Skin of body (tissue), 2 donors: ENCODE measurements around the gene ACOT8. TPM values are rescaled to one million over a fixed set of nuclear protein-coding genes. Genes with fewer than 3 reads are reported as not detected.
"Not testable (repeated sequence)": the region's sequence is repeated elsewhere in the genome, so short reads cannot be mapped to it uniquely, and the experiment has no call there.

Source experiments
- DNase-seq: peaks from one replicate; lab custom pipeline; 2025; lab: John Stamatoyannopoulos, UW
- total RNA-seq: library from RNA; depleted of rRNA; stranded (reverse); fragments of >200 nt; gene quantifications from one replicate; pipeline ENCODE4 v1.2.3, GENCODE V29; 2014

ACOT8 gene
- total RNA-seq, 1 donor from 2014 or later, result 15.8 TPM

DNA sequence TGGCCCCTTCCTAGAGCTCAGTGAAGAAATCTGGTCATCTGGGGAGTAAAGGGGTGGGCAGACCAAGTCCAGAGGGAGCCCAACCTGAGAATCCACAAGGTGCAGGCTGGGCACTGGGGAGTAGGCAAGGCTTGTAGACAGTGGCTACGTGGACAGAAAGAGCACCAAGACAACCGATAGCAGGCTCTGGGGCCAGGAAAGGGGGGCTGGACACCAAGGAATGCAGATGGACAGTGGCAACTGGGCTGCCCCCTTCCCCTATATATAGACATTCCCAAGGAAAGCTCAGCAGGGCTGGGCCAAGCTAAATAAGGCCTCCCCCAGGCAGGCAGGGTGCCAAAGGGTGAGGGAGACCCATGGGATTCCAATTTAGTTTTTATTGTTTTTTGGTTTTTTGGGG is 28.6 kb downstream of the ACOT8 start:
- DNase-seq, result no peak

GRCh38 chr20:45827712-45828111 is 29.5 kb downstream of the ACOT8 start:
- DNase-seq, result no peak

- DNase-seq, result no peak
Measured at GRCh38 chr20:45827030-45827652, 30.1 kb downstream of the ACOT8 start, which contains the start of gene TNNC2. TSS of gene TNNC2 (minus strand) at chr20:45827312. CDS start at chr20:45827248, 64 bp downstream.

DNA sequence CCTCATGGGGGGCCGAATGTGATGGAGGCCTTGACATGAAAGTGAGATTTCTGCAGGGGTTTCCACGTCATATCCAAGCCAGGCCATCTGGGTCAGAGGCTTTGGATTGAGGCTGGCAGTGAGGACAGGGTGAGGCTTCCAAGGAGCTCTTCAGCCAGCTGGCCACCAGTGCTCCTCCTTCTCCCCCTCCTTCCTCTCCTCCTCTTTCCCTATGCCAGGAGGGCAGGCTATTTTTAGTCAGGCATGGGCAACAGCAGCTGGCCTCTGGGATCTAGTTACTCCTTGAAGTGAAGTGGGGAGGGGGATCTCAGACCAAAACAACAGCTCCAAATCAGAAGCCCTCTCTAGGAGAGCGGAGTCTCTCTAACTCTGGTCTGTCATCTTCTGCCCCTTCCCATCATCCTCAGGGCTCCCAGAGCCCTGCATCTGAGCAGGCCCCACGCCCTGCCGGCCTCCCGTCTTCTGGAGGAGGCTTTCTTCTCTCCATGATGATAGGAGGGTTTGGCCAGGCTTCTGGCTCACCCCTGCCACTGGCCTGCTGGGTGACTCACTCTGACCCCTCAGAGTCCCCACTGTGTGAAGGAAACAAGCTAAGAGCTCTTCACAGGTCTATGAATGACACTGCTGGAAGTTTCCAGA is 30.7 kb downstream of the ACOT8 start:
- no peak for DNase-seq

- DNase-seq, result no peak
Measured at GRCh38 chr20:45823949-45824835, 33.0 kb downstream of the ACOT8 start.

DNA sequence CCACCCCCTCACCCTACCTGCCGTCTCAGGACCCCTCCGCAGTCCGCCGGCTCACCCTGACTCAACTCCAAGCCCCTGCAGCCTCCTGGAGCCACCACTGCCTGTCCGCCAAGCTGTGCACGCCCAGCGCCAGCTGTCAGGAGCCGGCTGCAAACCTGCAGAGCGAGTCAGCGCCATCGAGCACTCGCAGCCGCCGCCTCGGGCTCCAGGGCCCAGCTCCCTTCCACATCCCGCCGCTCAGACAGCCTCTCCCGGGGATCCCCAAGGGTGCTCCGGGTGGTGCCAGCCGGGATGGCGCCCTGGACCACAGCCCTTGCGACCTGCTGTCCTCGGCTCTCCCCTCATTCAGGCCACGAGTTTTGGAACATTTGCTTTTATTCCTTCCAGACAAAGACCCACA is 34.3 kb downstream of the ACOT8 start:
- no peak for DNase-seq

DNA sequence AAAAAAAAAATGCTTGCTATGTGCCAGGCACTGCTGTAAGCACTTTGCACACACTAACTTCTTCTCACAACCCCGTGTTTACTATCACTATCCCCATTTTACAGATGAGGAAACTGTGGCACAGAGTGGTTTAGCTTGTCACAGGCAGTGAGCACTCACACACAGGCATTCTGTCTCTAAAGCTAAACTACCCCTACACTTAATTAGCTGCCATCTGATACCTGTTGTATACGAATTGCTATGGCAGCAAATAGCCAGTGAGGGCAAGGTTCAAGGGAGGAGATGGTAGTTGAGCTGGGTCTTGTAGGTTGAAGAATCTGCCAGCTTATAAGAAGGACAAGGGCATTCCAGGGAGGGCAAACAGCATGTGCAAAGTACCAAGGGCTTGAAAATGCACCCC is 35.2 kb downstream of the ACOT8 start:
- no peak for DNase-seq

GRCh38 chr20:45819466-45819865 is 37.7 kb downstream of the ACOT8 start:
- no peak for DNase-seq

GRCh38 chr20:45818239-45818638 is 39.0 kb downstream of the ACOT8 start:
- DNase-seq, result no peak

DNA sequence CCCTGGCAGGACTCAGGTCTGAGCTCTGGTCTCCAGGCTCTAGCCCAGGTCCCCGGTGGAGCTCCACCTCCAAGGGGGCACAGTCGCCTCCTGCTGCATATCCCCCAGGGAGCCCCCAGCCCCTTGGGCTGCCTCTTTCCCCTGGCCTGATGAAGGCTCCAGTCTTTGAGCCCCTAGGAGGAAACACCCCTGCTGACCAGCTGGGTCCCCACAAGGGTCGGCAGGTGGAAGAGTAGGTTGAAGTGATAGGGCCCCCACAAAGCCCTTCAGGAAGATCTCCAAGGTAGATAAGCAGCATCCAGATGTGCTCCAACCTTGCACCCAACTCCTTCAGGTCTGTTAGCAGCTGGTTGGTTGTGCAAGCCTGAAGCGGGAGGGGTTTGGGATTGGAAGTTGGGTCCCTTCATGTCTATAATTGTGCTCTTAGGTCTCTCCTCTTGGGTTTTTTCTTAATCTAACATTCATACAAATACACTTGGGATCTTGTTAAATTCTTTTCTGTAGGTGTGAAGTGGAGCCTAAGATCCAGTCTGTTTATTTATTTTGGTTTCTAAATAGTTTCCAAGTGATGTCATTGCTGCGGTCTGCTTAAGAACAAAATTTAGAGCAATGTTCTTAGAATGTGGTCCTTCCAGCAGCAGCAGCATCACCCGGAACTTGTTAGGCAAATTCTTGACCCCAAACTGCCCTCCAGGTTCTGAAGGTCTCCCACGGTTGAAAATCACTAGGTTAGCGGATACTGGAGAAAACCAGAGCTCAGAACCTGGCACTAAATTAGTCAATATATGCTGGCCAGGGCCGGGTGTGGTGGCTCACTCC is 39.6 kb downstream of the ACOT8 start:
- no peak for DNase-seq

GRCh38 chr20:45816951-45817350 is 40.2 kb downstream of the ACOT8 start:
- DNase-seq, result no peak

DNA sequence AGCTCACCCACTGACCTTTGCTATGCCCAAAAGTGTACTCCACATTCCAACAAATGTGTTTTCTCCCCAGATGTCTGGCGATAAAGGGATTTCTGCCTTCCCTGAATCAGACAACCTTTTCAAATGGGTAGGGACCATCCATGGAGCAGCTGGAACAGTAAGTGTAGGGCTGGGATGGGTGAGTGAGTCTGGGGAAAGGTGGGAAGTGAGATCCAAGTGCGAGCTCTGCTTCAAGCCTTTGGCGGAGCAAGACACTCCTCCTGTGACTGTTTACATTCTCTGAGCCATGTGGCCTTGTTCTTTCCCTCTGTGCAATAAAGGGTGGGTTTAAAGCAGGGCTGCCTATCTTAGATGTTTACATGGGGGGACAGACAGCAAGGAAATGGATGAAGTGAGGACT is 42.9 kb downstream of the ACOT8 start:
- DNase-seq, result no peak

DNA sequence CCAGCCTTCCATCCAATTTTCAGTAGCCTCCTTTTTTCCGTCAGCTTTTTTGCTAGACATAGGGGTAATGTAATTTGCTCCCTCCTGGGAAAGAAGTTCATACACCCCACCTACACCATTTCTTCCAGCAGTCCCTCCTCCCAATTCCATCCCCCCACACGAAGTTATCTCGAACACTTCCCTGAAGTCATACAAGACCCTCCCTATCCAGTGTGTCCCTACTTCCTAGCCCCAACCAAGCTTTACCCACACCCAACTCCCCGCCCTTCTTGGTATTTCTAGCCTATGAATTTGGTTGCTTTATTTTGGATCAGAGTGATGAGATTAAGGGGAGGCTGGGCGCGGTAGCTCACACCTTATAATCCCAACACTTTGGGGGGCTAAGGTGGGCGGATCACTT is 43.7 kb downstream of the ACOT8 start:
- no peak for DNase-seq

DNA sequence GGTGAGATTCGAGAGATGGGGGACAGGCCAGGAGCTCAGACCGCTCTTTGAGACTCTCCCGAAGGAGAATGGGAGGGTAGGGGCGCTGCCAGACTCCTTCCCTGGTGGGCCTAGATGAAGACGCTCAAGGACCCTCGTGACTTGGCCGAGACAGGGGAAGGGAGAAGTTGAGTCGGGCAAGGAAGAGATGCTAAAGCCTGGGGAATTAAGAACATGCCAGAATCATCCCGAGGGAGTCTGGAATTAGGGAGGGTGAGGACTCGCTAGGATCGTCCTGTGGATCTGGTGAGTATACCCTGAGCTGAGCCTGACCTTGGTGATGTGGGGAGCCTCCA is 44.2 kb downstream of the ACOT8 start:
- DNase-seq, result no peak

DNA sequence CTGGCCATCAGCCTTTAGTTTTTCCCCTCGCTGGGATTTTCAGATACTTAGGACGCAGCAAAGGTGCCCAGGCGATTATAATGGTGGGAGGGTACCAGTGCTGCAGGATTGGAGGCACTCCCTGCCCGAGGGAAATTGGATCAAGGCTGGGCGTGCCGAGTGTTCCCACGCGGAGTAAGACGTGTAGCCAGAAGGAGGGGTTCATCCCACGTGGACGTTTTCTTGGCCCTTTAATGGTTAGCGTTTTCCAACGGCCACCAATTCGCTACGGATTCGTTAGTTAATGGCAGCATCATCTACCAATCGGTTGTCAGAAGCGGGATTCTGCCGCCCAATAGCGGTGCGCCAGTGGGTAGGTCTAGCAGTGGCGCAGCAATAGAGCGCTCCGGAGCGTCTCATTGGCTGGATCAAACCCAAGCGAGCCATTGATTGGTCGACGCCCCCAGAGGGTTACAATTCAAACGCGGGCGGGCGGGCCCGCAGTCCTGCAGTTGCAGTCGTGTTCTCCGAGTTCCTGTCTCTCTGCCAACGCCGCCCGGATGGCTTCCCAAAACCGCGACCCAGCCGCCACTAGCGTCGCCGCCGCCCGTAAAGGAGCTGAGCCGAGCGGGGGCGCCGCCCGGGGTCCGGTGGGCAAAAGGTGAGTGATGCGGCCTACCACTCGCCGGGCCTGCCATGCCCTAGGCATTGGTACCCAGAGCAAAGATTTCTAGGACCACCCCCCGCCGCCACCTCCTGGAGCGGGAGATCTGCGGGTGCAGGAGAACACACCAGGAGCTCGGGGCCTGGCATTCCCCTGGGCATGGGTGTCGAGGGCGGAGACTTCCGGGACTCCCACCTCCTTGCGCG is 44.8 kb downstream of the ACOT8 start, which contains the start of gene UBE2C:
Gene UBE2C (plus strand): TSS at position 488 of the 849 bp plus-strand sequence. CDS start 52 bp downstream, at position 540.
- peak; percentile 100 for DNase-seq

- DNase-seq, result no peak
Measured at GRCh38 chr20:45810191-45810970, 46.8 kb downstream of the ACOT8 start.

- DNase-seq, result no peak
Measured at GRCh38 chr20:45801851-45802250, 55.3 kb downstream of the ACOT8 start.

DNA sequence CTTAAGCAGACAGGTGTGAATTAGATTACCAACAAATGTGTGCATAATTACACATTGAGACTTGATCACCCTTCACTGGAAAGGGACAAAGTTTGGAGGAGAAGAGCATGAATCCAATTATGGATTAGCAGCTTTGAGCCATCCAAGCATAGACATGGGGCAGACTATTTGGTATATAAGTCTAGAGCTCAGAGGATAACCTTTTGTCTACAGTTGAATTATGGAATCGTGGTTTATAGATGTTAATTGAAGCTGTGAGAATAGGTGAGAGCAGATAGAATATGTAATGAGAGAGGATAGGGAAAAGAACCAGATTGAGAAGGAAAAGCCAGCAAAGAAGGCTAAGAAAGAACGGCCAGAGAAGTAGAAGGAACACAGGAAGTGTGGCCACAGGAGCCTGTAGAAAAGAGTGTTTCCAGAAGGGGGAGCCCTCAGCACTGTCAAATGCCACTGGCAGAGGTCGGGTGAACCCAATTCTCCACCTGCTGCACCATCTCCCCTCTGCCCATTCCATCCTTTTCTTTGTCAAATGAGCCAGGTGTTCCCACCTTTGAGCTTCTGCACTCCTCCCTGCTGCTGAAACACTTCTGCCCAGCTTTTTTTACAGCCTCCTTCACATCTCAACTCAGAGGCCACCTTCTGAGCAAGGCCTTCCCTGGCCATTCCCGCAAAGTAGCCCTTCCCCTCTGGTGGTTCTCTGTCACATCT is 58.1 kb downstream of the ACOT8 start:
- DNase-seq, result no peak

DNA sequence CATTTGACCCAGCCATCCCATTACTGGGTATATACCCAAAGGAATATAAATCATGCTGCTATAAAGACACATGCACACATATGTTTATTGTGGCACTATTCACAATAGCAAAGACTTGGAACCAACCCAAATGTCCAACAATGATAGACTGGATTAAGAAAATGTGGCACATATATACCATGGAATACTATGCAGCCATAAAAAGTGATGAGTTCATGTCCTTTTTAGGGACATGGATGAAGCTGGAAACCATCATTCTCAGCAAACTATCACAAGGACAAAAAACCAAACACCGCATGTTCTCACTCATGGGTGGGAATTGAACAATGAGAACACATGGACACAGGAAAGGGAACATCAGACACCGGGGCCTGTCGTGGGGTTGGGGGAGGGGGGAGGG is 59.2 kb downstream of the ACOT8 start:
- not testable (repeated sequence) for DNase-seq
